HuH-7.5 (cell line): ENCODE measurements around the gene KBTBD12.

Source experiments
- DNase-seq: peaks from one replicate; pipeline ENCODE4 v3.0.0; 2011; ENCODE audit warnings: low spot score

Gene KBTBD12

GRCh38 chr3:128014548-128014947 lies 99.5 kb downstream of the KBTBD12 start:
- no peak for DNase-seq

DNA sequence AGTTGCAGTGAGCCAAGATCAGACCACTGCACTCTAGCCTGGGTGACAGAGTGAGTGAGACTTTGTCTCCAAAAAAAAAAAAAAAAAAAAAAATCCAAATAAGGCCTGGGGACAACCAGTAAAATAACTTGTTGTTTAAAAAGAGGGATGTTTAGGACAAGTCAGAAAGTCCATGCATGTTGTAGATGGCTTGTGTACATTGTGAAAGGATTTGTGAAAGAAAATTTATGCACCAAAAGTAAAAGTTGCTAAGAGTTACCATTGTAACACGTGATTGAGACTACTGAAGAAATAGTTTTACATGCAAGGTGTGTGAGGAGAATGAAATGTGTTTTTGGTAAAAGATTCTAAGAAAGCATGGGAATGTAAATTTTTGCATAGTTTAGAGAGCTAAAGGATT lies 101.5 kb downstream of the KBTBD12 start:
- no peak for DNase-seq

DNA sequence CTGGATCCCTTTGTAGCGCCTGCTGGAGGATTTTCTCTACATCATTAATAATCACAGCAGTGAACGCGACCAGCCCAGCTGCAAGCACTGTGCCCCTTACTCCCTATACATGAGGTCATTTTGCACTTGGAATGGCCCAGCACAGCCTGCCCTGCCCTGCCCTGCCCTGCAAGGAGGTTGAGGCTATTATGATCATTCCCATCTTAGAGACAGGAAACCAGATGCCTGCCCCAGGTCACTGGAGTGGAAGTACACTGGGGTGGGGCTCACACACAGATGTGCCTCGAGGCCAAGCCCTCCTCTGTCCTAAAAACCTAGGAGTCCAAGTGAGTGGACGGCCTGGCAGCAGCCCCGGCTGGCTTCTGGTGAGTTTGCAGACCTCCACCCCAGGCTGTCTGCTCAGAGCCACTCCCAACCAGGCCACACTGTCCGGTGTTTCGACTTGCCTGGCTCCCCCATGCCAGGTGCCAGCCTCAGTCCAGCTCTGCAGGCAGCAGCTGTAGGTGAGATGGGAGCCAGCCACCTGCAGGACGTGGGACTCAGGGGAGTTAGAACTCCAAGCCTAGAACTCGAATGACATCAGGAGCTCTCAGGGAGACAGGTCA lies 106.8 kb downstream of the KBTBD12 start:
- no peak for DNase-seq

GRCh38 chr3:128033102-128033501 lies 118.1 kb downstream of the KBTBD12 start:
- no peak for DNase-seq

- no peak for DNase-seq
These were observed 121.1 kb downstream of the KBTBD12 start for GRCh38 chr3:128036119-128036518.
